Choroid plexus epithelial cell (primary cell): ENCODE measurements around the gene RCCD1.

Experiments
- DNase-seq: peaks from one replicate; pipeline ENCODE4 v3.0.0-alpha.2; 2010; ENCODE audit warnings: low read depth
- H3K4me3 ChIP-seq: 2 replicates; pipeline ENCODE4 v1.5.1; 2011; ENCODE audit warnings: low read depth, mild to moderate bottlenecking, control low read depth, low read length, moderate library complexity
- TF ChIP-seq, protein P1 (sequence below): conservative IDR thresholded peaks from 2 replicates; pipeline ENCODE4 v1.5.1; 2011; ENCODE audit warnings: low read depth, mild to moderate bottlenecking, control low read depth, inconsistent platforms, low read length, moderate library complexity

Gene RCCD1

DNA sequence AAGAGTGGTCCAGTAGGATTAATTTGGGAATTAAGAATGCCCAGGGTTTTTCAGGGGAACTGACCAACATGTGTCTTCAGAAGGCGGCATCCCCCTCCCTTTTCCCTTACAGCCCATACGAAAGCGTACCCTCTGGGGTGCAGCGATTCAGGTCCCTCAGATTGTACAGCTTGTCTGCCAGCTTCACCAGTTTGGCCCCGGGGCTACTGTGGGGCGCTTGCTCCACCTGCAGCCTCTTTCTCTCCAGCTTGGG is 23.2 kb upstream of the RCCD1 start:
- TF ChIP-seq, protein P1, sequence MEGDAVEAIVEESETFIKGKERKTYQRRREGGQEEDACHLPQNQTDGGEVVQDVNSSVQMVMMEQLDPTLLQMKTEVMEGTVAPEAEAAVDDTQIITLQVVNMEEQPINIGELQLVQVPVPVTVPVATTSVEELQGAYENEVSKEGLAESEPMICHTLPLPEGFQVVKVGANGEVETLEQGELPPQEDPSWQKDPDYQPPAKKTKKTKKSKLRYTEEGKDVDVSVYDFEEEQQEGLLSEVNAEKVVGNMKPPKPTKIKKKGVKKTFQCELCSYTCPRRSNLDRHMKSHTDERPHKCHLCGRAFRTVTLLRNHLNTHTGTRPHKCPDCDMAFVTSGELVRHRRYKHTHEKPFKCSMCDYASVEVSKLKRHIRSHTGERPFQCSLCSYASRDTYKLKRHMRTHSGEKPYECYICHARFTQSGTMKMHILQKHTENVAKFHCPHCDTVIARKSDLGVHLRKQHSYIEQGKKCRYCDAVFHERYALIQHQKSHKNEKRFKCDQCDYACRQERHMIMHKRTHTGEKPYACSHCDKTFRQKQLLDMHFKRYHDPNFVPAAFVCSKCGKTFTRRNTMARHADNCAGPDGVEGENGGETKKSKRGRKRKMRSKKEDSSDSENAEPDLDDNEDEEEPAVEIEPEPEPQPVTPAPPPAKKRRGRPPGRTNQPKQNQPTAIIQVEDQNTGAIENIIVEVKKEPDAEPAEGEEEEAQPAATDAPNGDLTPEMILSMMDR: no peak
- peak overlapping the region; percentile 82 for H3K4me3 ChIP-seq
- DNase-seq: no peak

DNA sequence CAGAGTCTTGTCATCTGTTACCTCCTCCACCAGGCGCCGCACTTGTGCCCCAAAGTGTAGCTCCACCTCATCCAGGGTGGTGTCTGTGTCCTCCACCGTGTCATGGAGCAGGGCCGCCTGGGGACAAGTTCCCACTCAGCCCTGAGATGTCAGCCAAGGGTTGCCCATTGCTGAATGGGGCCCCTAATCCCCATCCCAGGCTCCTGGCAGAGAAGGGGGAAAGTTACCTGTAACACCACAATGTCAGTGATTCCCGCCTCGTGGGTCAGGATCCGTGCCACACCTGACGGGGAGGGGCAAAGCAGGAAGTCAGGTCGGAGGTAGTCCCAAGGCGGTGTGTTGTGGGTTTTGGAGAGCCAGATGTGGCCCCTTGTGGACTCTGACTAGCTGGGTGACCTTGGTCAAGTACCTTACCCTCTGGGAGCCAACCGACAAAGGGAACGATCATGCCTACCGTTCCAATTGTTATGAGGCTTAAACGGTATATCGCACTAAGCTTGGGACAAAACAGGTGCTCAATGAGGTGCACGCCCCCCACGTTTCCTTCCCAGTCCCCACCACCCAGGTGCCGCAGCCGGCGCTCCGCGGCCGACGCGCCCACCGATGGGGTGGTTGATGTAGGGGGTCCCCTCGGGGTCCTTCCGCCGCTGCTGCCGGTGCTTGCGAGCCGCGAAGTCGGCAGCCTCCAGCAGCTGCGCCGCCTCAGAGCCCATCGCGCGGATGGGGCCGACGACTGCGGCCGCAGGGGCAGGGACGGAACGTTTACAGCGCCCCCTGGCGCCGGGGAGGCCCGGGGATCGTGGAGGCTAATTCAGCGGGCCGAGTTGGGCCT is 22.6 kb upstream of the RCCD1 start, which contains the start of gene HDDC3:
Gene HDDC3, minus strand, starts transcription at position 722 of the 832 bp plus-strand sequence. Its CDS starts 9 bp downstream, at position 713.
- DNase-seq: peak; percentile 84
- TF ChIP-seq, protein P1: peak; percentile 81

DNA sequence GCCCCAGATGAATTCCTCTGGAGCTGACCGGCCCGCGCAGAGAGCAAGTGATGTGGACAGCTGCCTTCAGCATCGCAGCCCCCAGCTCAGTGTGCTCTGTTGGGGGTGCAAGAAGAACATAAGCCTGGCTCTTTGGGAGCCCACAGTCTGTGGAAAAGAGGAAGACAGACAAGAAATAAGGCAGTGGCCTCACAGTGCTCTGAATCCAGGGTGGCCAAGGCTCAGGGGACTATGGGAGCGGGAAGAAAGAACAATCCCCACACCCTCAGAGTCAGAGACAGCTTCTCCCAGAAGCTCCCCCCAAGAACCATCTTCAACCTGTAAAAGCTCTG is 22.1 kb upstream of the RCCD1 start:
- H3K4me3 ChIP-seq: no peak overlapping the region
- DNase-seq: no peak
- TF ChIP-seq, protein P1: no peak

More for the DNA sequence above, 22.6 kb upstream of the RCCD1 start, which contains the start of gene HDDC3:
- H3K4me3 ChIP-seq: peak within 1 kb of the TSS; percentile 82

DNA sequence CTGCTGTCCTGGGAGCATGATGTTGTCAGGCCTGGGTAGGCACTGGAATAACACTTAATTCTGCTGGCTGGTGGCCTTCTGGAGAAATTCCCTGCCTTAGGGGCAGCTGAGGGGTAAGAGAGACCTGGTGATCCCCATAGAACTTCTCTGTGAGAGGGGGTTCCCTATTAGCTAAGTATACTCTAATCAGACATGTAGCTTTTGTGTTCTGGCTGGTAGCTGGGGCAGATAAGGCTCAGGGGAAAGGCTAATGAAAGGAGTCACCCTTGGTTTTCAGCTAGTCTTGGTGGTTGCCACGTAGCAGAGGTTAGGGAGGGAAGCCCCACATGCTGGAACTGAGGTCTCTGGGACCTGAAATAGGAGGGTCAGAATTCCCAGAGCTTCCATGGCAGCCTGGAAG is 21.4 kb upstream of the RCCD1 start:
- no peak overlapping the region for H3K4me3 ChIP-seq
- no peak for DNase-seq
- TF ChIP-seq, protein P1: no peak

DNA sequence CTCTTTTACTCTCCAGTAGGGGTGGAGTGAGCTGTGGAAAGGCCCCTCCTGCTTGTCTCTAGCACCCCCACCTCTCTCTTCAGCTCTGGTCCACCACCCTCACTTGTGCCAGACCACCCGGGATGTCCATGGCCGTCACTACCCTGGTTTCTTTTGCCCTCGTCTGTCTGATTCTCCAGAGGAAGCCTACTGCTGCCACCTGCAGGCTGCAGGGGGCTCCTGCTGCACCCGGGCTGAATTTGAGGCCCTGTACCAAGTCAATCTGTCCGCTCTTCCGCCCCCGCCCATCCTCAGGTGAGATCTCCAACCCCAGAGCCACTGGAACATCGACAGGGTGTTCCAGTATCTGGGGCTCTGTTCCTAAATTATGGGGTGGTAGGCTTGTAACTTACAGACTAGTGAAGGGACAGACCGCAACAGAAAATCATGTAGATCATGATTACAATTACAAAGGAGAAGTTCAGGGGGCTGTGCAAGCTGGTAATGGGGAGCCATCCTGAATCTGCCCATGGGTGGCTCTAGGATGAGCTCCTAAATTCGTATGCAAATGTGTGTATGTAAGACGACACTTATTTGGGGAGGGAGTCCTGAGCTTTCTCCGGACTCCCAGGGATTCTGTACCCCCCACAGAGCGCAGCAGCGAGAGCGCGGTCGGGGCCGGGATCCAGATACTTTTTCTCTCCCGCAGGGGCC is 20.3 kb upstream of the RCCD1 start:
- H3K4me3 ChIP-seq: peak overlapping the region; percentile 84
- DNase-seq: peak; percentile 89
- TF ChIP-seq, protein P1: peak; percentile 94

DNA sequence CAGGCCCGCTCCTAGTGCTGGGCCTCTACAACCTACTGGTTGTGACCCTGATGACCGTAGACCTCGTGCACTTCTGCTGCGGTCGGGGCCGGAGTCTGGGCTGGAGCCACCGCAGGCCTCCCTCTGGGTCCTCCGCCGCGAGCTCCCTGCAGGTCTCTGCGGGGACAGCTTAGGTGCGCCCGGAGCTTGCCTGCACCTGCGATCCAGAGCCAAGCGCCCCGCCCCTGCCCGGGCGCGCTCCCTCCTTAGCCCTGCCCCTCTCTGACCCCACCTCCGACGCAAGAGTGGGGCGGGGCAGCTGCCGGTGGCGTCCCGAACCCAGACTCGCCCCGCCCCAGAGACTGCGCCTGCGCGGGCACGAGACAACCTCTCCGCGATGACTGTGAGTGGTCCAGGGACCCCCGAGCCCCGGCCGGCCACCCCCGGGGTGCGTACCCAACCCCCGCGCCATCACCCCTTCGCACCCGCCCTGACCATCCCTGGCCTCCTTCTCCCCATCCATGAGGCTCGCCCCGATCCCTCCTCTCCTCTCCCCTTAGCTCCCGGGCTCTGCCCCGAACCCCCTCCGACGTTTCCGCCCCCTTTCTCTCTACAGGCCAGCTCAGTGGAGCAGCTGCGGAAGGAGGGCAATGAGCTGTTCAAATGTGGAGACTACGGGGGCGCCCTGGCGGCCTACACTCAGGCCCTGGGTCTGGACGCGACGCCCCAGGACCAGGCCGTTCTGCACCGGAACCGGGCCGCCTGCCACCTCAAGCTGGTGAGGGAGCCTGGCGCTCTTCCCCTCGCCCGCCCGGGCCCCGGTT is 19.5 kb upstream of the RCCD1 start, which contains the start of gene UNC45A:
Gene UNC45A, plus strand, starts transcription at position 337 of the 803 bp plus-strand sequence. Its CDS starts 40 bp downstream, at position 377.
- TF ChIP-seq, protein P1: no peak
- H3K4me3 ChIP-seq: peak within 1 kb of the TSS; percentile 84
- peak; percentile 79 for DNase-seq
